ENCODE measurements around the gene ALX4.

The ALX4 gene

GRCh38 chr11:44264761-44265160, 45.2 kb downstream of the ALX4 start:
- Histone ChIP-seq H4K8ac (ENCODE audit: low read depth, low read length) (no peak overlapping the region), H2BK15ac (ENCODE audit: low read length) (peak overlapping the region; percentile 62), H3K79me1 (ENCODE audit: low read depth, low read length) (no peaks in the 10 kb centered on the region), H3K36me3 (replicated peaks in 1 of 2; ENCODE audit: control insufficient read depth in 2 of 2, insufficient read depth in 2 of 2, low read length in 2 of 2) (no peaks in the 10 kb centered on the region), H2BK12ac (ENCODE audit: low read length) (peak overlapping the region; percentile 93), H2AK5ac (ENCODE audit: low read depth, low read length) (peak overlapping the region; percentile 93), H3K9ac (ENCODE audit: low read depth, low read length, poor library complexity) (peak overlapping the region; percentile 44), H2AFZ (ENCODE audit: low read length) (peak overlapping the region; percentile 69), H3K4me2 (ENCODE audit: insufficient read depth, low read length, poor library complexity, severe bottlenecking) (no peak overlapping the region), H3K4me1 (ENCODE audit: control insufficient read depth in 2 of 2, insufficient read depth in 1 of 2, low read depth in 1 of 2, low read length in 2 of 2) (peaks cover 12 to 13% of the 10 kb centered on the region in 2 donors), H3K9me3 (replicated peaks in 1 of 2; ENCODE audit: control insufficient read depth in 2 of 2, insufficient read depth in 1 of 2, low read depth in 1 of 2, low read length in 2 of 2) (no peaks in the 10 kb centered on the region), H2BK5ac (ENCODE audit: low read length) (peak overlapping the region; percentile 7), H3K27ac (replicated peaks; ENCODE audit: low read length) (no peak overlapping the region), H2BK120ac (ENCODE audit: low read depth, low read length) (peak overlapping the region; percentile 62), H4K91ac (ENCODE audit: low read depth, low read length, poor library complexity) (no peak overlapping the region), H3K18ac (ENCODE audit: low read length) (peak overlapping the region; percentile 83), H3K14ac (ENCODE audit: low read length) (peak overlapping the region; percentile 95), H3K27me3 (ENCODE audit: control insufficient read depth in 3 of 3, insufficient read depth in 3 of 3, low read depth in 1 of 3, low read length in 3 of 3) (peaks cover 0 to 5% (median 0%) of the 10 kb centered on the region in 3 experiments), H3K4ac (ENCODE audit: low read length) (no peak overlapping the region), H3K4me3 (ENCODE audit: low read length in 2 of 2) (no peak overlapping the region), H3K23ac (ENCODE audit: low read depth, low read length, poor library complexity) (peak overlapping the region; percentile 48)
- no CpG with 5 or more reads among the region's 22 CpGs for WGBS, 2 donors (ENCODE audit: extremely low coverage in 2 of 2, insufficient read length in 2 of 2, insufficient replicate concordance in 1 of 2)
- DNase-seq (ENCODE audit: low spot score): no peak

- no peak overlapping the region for H4K8ac ChIP-seq (ENCODE audit: low read depth, low read length)
- H3K27me3 ChIP-seq (ENCODE audit: control insufficient read depth in 3 of 3, insufficient read depth in 3 of 3, low read depth in 1 of 3, low read length in 3 of 3): peaks cover 0 to 5% (median 0%) of the 10 kb centered on the region in 3 experiments
- H3K9ac ChIP-seq (ENCODE audit: low read depth, low read length, poor library complexity): no peak overlapping the region
- no peak for DNase-seq (ENCODE audit: low spot score)
- no CpG with 5 or more reads among the region's 8 CpGs for WGBS, 2 donors (ENCODE audit: extremely low coverage in 2 of 2, insufficient read length in 2 of 2, insufficient replicate concordance in 1 of 2)
- peak overlapping the region; percentile 62 for H2BK120ac ChIP-seq (ENCODE audit: low read depth, low read length)
- H2AFZ ChIP-seq (ENCODE audit: low read length): peak overlapping the region; percentile 69
- peak overlapping the region; percentile 92 for H2BK12ac ChIP-seq (ENCODE audit: low read length)
- H4K91ac ChIP-seq (ENCODE audit: low read depth, low read length, poor library complexity): no peak overlapping the region
- no peak overlapping the region for H3K4me2 ChIP-seq (ENCODE audit: insufficient read depth, low read length, poor library complexity, severe bottlenecking)
- peak overlapping the region; percentile 93 for H2AK5ac ChIP-seq (ENCODE audit: low read depth, low read length)
- peak overlapping the region; percentile 83 for H3K18ac ChIP-seq (ENCODE audit: low read length)
- no peaks in the 10 kb centered on the region for H3K9me3 ChIP-seq (replicated peaks in 1 of 2; ENCODE audit: control insufficient read depth in 2 of 2, insufficient read depth in 1 of 2, low read depth in 1 of 2, low read length in 2 of 2)
- H2BK15ac ChIP-seq (ENCODE audit: low read length): peak overlapping the region; percentile 62
- H3K36me3 ChIP-seq (replicated peaks in 1 of 2; ENCODE audit: control insufficient read depth in 2 of 2, insufficient read depth in 2 of 2, low read length in 2 of 2): no peaks in the 10 kb centered on the region
- peak overlapping the region; percentile 7 for H2BK5ac ChIP-seq (ENCODE audit: low read length)
- no peak overlapping the region for H3K4ac ChIP-seq (ENCODE audit: low read length)
- peak overlapping the region; percentile 10 for H3K14ac ChIP-seq (ENCODE audit: low read length)
- H3K4me1 ChIP-seq (ENCODE audit: control insufficient read depth in 2 of 2, insufficient read depth in 1 of 2, low read depth in 1 of 2, low read length in 2 of 2): peaks cover 13 to 16% of the 10 kb centered on the region in 2 donors
- no peaks in the 10 kb centered on the region for H3K79me1 ChIP-seq (ENCODE audit: low read depth, low read length)
- no peak overlapping the region for H3K23ac ChIP-seq (ENCODE audit: low read depth, low read length, poor library complexity)
- H3K4me3 ChIP-seq (ENCODE audit: low read length in 2 of 2): no peak overlapping the region
- no peak overlapping the region for H3K27ac ChIP-seq (replicated peaks; ENCODE audit: low read length)
Observed at GRCh38 chr11:44264438-44264749, 45.5 kb downstream of the ALX4 start.

- H4K8ac ChIP-seq (ENCODE audit: low read depth, low read length): no peak overlapping the region
- H3K18ac ChIP-seq (ENCODE audit: low read length): peak overlapping the region; percentile 81
- H2BK5ac ChIP-seq (ENCODE audit: low read length): peak overlapping the region; percentile 47
- H2AK5ac ChIP-seq (ENCODE audit: low read depth, low read length): peak overlapping the region; percentile 65
- H2AFZ ChIP-seq (ENCODE audit: low read length): peak overlapping the region; percentile 69
- no peak overlapping the region for H3K27ac ChIP-seq (replicated peaks; ENCODE audit: low read length)
- no peak overlapping the region for H3K23ac ChIP-seq (ENCODE audit: low read depth, low read length, poor library complexity)
- H3K4me2 ChIP-seq (ENCODE audit: insufficient read depth, low read length, poor library complexity, severe bottlenecking): no peak overlapping the region
- H2BK15ac ChIP-seq (ENCODE audit: low read length): peak overlapping the region; percentile 93
- H3K36me3 ChIP-seq (replicated peaks in 1 of 2; ENCODE audit: control insufficient read depth in 2 of 2, insufficient read depth in 2 of 2, low read length in 2 of 2): no peaks in the 10 kb centered on the region
- H2BK120ac ChIP-seq (ENCODE audit: low read depth, low read length): no peak overlapping the region
- H3K27me3 ChIP-seq (ENCODE audit: control insufficient read depth in 3 of 3, insufficient read depth in 3 of 3, low read depth in 1 of 3, low read length in 3 of 3): peaks cover 0 to 5% (median 0%) of the 10 kb centered on the region in 3 experiments
- H3K4me1 ChIP-seq (ENCODE audit: control insufficient read depth in 2 of 2, insufficient read depth in 1 of 2, low read depth in 1 of 2, low read length in 2 of 2): peaks cover 13 to 19% of the 10 kb centered on the region in 2 donors
- H3K9ac ChIP-seq (ENCODE audit: low read depth, low read length, poor library complexity): no peak overlapping the region
- no CpG with 5 or more reads among the region's 20 CpGs for whole genome bisulfite sequencing, 2 donors (ENCODE audit: extremely low coverage in 2 of 2, insufficient read length in 2 of 2, insufficient replicate concordance in 1 of 2)
- DNase-seq (ENCODE audit: low spot score): no peak
- peak overlapping the region; percentile 61 for H4K91ac ChIP-seq (ENCODE audit: low read depth, low read length, poor library complexity)
- H3K4me3 ChIP-seq (ENCODE audit: low read length in 2 of 2): no peak overlapping the region
- no peak overlapping the region for H3K4ac ChIP-seq (ENCODE audit: low read length)
- H3K14ac ChIP-seq (ENCODE audit: low read length): peak overlapping the region; percentile 10
- H3K79me1 ChIP-seq (ENCODE audit: low read depth, low read length): no peaks in the 10 kb centered on the region
- H3K9me3 ChIP-seq (replicated peaks in 1 of 2; ENCODE audit: control insufficient read depth in 2 of 2, insufficient read depth in 1 of 2, low read depth in 1 of 2, low read length in 2 of 2): no peaks in the 10 kb centered on the region
- peak overlapping the region; percentile 92 for H2BK12ac ChIP-seq (ENCODE audit: low read length)
Observed at GRCh38 chr11:44263738-44264437, 46.1 kb downstream of the ALX4 start.

GRCh38 chr11:44261800-44262591, 47.9 kb downstream of the ALX4 start:
- Histone ChIP-seq H2BK15ac (ENCODE audit: low read length) (peak overlapping the region; percentile 31), H3K18ac (ENCODE audit: low read length) (peak overlapping the region; percentile 67), H3K4me2 (ENCODE audit: insufficient read depth, low read length, poor library complexity, severe bottlenecking) (no peak overlapping the region), H4K8ac (ENCODE audit: low read depth, low read length) (no peak overlapping the region), H3K14ac (ENCODE audit: low read length) (no peak overlapping the region), H2BK120ac (ENCODE audit: low read depth, low read length) (no peak overlapping the region), H3K23ac (ENCODE audit: low read depth, low read length, poor library complexity) (no peak overlapping the region), H4K91ac (ENCODE audit: low read depth, low read length, poor library complexity) (peak overlapping the region; percentile 32), H2AFZ (ENCODE audit: low read length) (no peak overlapping the region), H3K9me3 (replicated peaks in 1 of 2; ENCODE audit: control insufficient read depth in 2 of 2, insufficient read depth in 1 of 2, low read depth in 1 of 2, low read length in 2 of 2) (no peaks in the 10 kb centered on the region), H3K4me3 (ENCODE audit: low read length in 2 of 2) (no peak overlapping the region), H2AK5ac (ENCODE audit: low read depth, low read length) (peak overlapping the region; percentile 71), H2BK5ac (ENCODE audit: low read length) (no peak overlapping the region), H3K27me3 (ENCODE audit: control insufficient read depth in 3 of 3, insufficient read depth in 3 of 3, low read depth in 1 of 3, low read length in 3 of 3) (peaks cover 0 to 5% (median 0%) of the 10 kb centered on the region in 3 experiments), H3K27ac (replicated peaks; ENCODE audit: low read length) (no peak overlapping the region), H3K9ac (ENCODE audit: low read depth, low read length, poor library complexity) (no peak overlapping the region), H3K36me3 (replicated peaks in 1 of 2; ENCODE audit: control insufficient read depth in 2 of 2, insufficient read depth in 2 of 2, low read length in 2 of 2) (no peaks in the 10 kb centered on the region), H3K4ac (ENCODE audit: low read length) (no peak overlapping the region), H3K4me1 (ENCODE audit: control insufficient read depth in 2 of 2, insufficient read depth in 1 of 2, low read depth in 1 of 2, low read length in 2 of 2) (peaks cover 13 to 19% of the 10 kb centered on the region in 2 donors), H2BK12ac (ENCODE audit: low read length) (peak overlapping the region; percentile 86), H3K79me1 (ENCODE audit: low read depth, low read length) (no peaks in the 10 kb centered on the region)
- no peak for DNase-seq (ENCODE audit: low spot score)
- no CpG with 5 or more reads among the region's 14 CpGs for WGBS, 2 donors (ENCODE audit: extremely low coverage in 2 of 2, insufficient read length in 2 of 2, insufficient replicate concordance in 1 of 2)
